HCT116 (cell line): ENCODE results near the gene AGFG2. TPM values are rescaled to one million over a fixed set of nuclear protein-coding genes. Genes with fewer than 3 reads are reported as not detected.

ENCODE experiments used
- ATAC-seq: fragments of 200-7000 bp; cut with Tn5 transposase; 2 replicates; pipeline ENCODE4 v1.9.1; 2020; ENCODE audit warnings: mild to moderate bottlenecking, moderate library complexity
- BruUV-seq: library from RNA; stranded (reverse); fragments of 400-500 nt; replicated peaks from 2 replicates; lab custom pipeline; 2021; lab: Mats Ljungman, UMichigan
- CTCF ChIA-PET: fragments of 300-600 bp; sonication (Branson Sonifier 250); formaldehyde crosslinking; loops from one replicate; lab custom pipeline; 2021; ENCODE audit warnings: antibody characterized with exemption; lab: Charles Lee
- POLR2A ChIA-PET: fragments of 300-600, 350-600 bp; sonication (Branson Sonifier 250); formaldehyde crosslinking; loops from one replicate; lab custom pipeline; 2021; ENCODE audit warnings: antibody characterized with exemption; lab: Charles Lee
- RAD21 ChIA-PET, 2 experiments: fragments of 300-600 bp; sonication (Branson Sonifier 250); formaldehyde crosslinking; loops; one replicate each; lab custom pipeline; 2023; ENCODE audit warnings: low total read pairs in 2 of 2; ENCODE audit not compliant: uncharacterized antibody in 2 of 2, unreplicated experiment in 2 of 2, low non-redundant PET in 1 of 2; lab: Charles Lee
- DNase-seq: peaks from one replicate; pipeline ENCODE4 v3.0.0-alpha.2; 2010; ENCODE audit warnings: low read depth, low spot score
- H2AFZ ChIP-seq: fragments of 200-600 bp; shearing (Covaris generic), sonication (generic); 2 replicates; pipeline ENCODE4 v1.6.1; 2017; ENCODE audit warnings: low read depth, mixed run types, mixed read lengths, antibody characterized with exemption, low read length; ENCODE audit not compliant: poor library complexity, severe bottlenecking
- H3K27ac ChIP-seq: 2 replicates; pipeline ENCODE4 v1.5.1; 2012; ENCODE audit warnings: low read depth, low read length
- H3K27me3 ChIP-seq: fragments of 200-600 bp; sonication (generic); 2 replicates; pipeline ENCODE4 v1.6.1; 2016; ENCODE audit warnings: mixed run types, low read length, mixed read lengths; ENCODE audit not compliant: insufficient read depth
- H3K36me3 ChIP-seq, 2 experiments: fragments of 200-500 bp in 1 of 2; fragments of 200-600 bp in 1 of 2; sonication (Bioruptor generic) in 1 of 2; sonication (generic) in 1 of 2; 2 replicates each; pipeline versions ENCODE4 v1.5.1 to v1.6.1; 2014 to 2016; ENCODE audit warnings: low read length in 2 of 2, inconsistent platforms in 1 of 2, mixed read lengths in 1 of 2, mixed run types in 1 of 2; ENCODE audit not compliant: insufficient read depth in 2 of 2, control insufficient read depth in 1 of 2
- H3K4me1 ChIP-seq, 2 experiments: fragments of 200-600 bp in 1 of 2; sonication (generic) in 1 of 2; 2 replicates each; pipeline versions ENCODE4 v1.5.1 to v1.6.1; 2012 to 2017; ENCODE audit warnings: low read length in 2 of 2, inconsistent platforms in 1 of 2, mild to moderate bottlenecking in 1 of 2, mixed read lengths in 1 of 2, mixed run types in 1 of 2, moderate library complexity in 1 of 2; ENCODE audit not compliant: insufficient read depth in 2 of 2, control insufficient read depth in 1 of 2
- H3K4me2 ChIP-seq: fragments of 200-600 bp; sonication (generic); 2 replicates; pipeline ENCODE4 v1.6.1; 2017; ENCODE audit warnings: mixed run types, low read length, mixed read lengths
- H3K4me3 ChIP-seq, 2 experiments: fragments of 200-600 bp in 1 of 2; sonication (generic) in 1 of 2; replicated peaks in 1 of 2; 2 replicates each; pipeline ENCODE4 v1.5.1; 2011 to 2016; ENCODE audit warnings: low read length in 2 of 2, control low read depth in 1 of 2, low read depth in 1 of 2, mild to moderate bottlenecking in 1 of 2, mixed read lengths in 1 of 2, mixed run types in 1 of 2
- H3K79me2 ChIP-seq: fragments of 200-600 bp; sonication (generic); 2 replicates; pipeline ENCODE4 v1.6.1; 2017; ENCODE audit warnings: mild to moderate bottlenecking, mixed run types, low read length, moderate library complexity, mixed read lengths; ENCODE audit not compliant: insufficient read depth
- H3K9ac ChIP-seq: fragments of 200-600 bp; sonication (generic); 2 replicates; pipeline ENCODE4 v1.6.1; 2016; ENCODE audit warnings: low read length, mixed read lengths
- H3K9me2 ChIP-seq: fragments of 200-600 bp; sonication (generic), shearing (Covaris generic); 2 replicates; pipeline ENCODE4 v1.6.1; 2017; ENCODE audit warnings: mixed run types, mild to moderate bottlenecking, moderate library complexity; ENCODE audit not compliant: insufficient read depth
- H3K9me3 ChIP-seq, 2 experiments: fragments of 200-500 bp in 1 of 2; fragments of 200-600 bp in 1 of 2; sonication (Bioruptor generic) in 1 of 2; sonication (generic) in 1 of 2; 2 replicates each; pipeline ENCODE4 v1.6.1; 2014 to 2017; ENCODE audit warnings: low read length in 2 of 2, mixed read lengths in 2 of 2, inconsistent platforms in 1 of 2, low read depth in 1 of 2, mild to moderate bottlenecking in 1 of 2, mixed run types in 1 of 2, moderate library complexity in 1 of 2; ENCODE audit not compliant: control insufficient read depth in 1 of 2, insufficient read depth in 1 of 2
- H4K20me1 ChIP-seq: fragments of 200-600 bp; sonication (generic), shearing (Covaris generic); 2 replicates; pipeline ENCODE4 v1.6.1; 2017; ENCODE audit warnings: mixed run types, mild to moderate bottlenecking, moderate library complexity; ENCODE audit not compliant: insufficient read depth
- CBX3 ChIP-seq: IDR thresholded peaks from 2 replicates; pipeline ENCODE4 v1.6.1; 2012; ENCODE audit warnings: low read depth
- CEBPB ChIP-seq: IDR thresholded peaks from 2 replicates; pipeline ENCODE4 v1.6.1; 2012; ENCODE audit warnings: low read depth
- EGR1 ChIP-seq: IDR thresholded peaks from 2 replicates; pipeline ENCODE4 v1.6.1; 2012; ENCODE audit warnings: low read depth
- POLR2A ChIP-seq: IDR thresholded peaks from 2 replicates; pipeline ENCODE4 v1.7.0; 2011; ENCODE audit warnings: borderline replicate concordance; ENCODE audit not compliant: insufficient read depth, insufficient read length; ENCODE audit errors: extremely low read depth
- SIN3A ChIP-seq: IDR thresholded peaks from 2 replicates; pipeline ENCODE4 v1.6.1; 2012; ENCODE audit warnings: low read depth
- SP1 ChIP-seq: IDR thresholded peaks from 2 replicates; pipeline ENCODE4 v1.6.1; 2012; ENCODE audit warnings: low read depth
- TCF7L2 ChIP-seq: IDR thresholded peaks from 2 replicates; pipeline ENCODE4 v1.7.0; 2011; ENCODE audit warnings: borderline replicate concordance, inconsistent platforms; ENCODE audit not compliant: insufficient read depth, insufficient read length; ENCODE audit errors: extremely low read depth
- YY1 ChIP-seq: IDR thresholded peaks from 2 replicates; pipeline ENCODE4 v1.6.1; 2011; ENCODE audit warnings: low read length, low read depth, moderate library complexity, mild to moderate bottlenecking; ENCODE audit not compliant: insufficient replicate concordance; ENCODE audit errors: extremely low read depth
- ZFX ChIP-seq: fragments of 450-650 bp; IDR thresholded peaks from 2 replicates; pipeline ENCODE4 v1.6.1; 2017
- intact Hi-C: fragments of 100-400 bp; cut with micrococcal nuclease; formaldehyde crosslinking; loops from 2 replicates; pipeline ENCODE4 v1.10.0; 2022
- total RNA-seq: library from RNA; stranded (reverse); gene quantifications from one replicate; pipeline ENCODE4 v1.2.1, GENCODE V29; 2021; ENCODE audit not compliant: unreplicated experiment
- TF ChIP-seq, protein P1 (sequence below): IDR thresholded peaks from 2 replicates; pipeline ENCODE4 v1.6.1; 2012

The AGFG2 gene
- total RNA-seq, 1 experiment from 2014 or later: 14.0 TPM

DNA sequence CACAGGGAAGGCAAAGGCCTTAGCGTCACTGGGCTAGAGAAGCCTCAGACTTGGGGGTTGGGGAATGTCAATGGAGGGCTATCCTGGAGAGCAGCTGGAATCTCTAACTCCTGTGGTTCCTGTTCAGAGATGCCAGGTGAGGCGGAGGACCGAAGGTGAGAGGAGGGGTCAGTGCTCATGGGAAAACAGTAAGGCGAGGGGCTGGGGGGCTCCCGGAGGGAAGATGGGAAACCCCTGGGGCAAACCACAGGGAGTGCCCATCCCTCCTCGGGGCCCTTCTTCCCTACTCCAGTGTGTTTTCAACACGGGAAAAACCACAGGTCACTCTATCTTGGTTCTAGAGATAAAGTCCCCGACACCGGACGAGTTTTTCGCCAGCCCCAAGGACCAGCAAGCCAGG is 43.6 kb downstream of the AGFG2 start:
- H3K79me2 ChIP-seq: peaks cover 11% of the 10 kb centered on the region; the same call in 1 of the 2 replicates
- BruUV-seq: no TSS peak
- H3K4me1 ChIP-seq: peaks cover 2 to 22% of the 10 kb centered on the region in 2 experiments; a peak in 2 of 4 replicates
- H2AFZ ChIP-seq: no peak overlapping the region
- H3K9me2 ChIP-seq: no peaks in the 10 kb centered on the region
- intact Hi-C loops: no loop called here
- H3K27me3 ChIP-seq: no peaks in the 10 kb centered on the region
- no peaks in the 10 kb centered on the region for H4K20me1 ChIP-seq
- DNase-seq: no peak
- TF ChIP-seq, protein P1, sequence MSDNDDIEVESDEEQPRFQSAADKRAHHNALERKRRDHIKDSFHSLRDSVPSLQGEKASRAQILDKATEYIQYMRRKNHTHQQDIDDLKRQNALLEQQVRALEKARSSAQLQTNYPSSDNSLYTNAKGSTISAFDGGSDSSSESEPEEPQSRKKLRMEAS: no peak
- TF ChIP-seq EGR1 (no peak), YY1 (no peak), SIN3A (no peak), POLR2A (no peak), TCF7L2 (no peak), SP1 (no peak), ZFX (no peak), CBX3 (no peak), CEBPB (no peak)
- H3K4me2 ChIP-seq: no peak overlapping the region
- ChIA-PET POLR2A (no interaction called here), RAD21 (no interaction called here), CTCF (no interaction called here)
- H3K4me3 ChIP-seq: no peak overlapping the region
- no peak overlapping the region for H3K27ac ChIP-seq
- peaks cover 8 to 9% of the 10 kb centered on the region in 2 experiments; a peak in 3 of 4 replicates for H3K36me3 ChIP-seq
- ATAC-seq: no peak
- H3K9me3 ChIP-seq: no peaks in the 10 kb centered on the region
- no peak overlapping the region for H3K9ac ChIP-seq
